ENCODE data around the gene LAMTOR3.

Gene LAMTOR3

DNA sequence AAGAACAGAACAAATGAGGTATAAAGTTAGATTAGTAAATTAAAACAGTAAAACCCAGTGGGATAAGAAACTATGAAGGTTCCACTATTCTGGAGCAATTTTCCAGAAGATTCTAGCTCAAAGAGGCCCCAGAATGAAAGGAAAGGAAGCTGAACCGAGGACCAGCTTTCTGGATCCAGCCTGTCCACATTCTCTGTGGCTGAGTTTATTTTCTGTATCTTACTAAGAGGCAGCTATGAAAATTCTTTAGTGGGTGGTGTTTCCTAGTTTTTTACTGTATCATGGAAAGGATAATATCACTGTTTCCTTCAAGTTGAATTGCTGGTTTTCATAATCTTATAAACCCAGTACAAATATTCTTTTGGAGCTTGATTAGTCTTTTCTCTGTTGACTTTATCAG, 65.8 kb downstream of the LAMTOR3 start:
- DNase-seq: no peak
